DMS79 treated with DMSO at 0.1 percent for 48 hours (cell line): ENCODE data around the gene FAM72D.
"Not testable (repeated sequence)": the region's sequence is repeated elsewhere in the genome, so short reads cannot be mapped to it uniquely, and the experiment has no call there.

Source experiments
- DNase-seq: peaks from one replicate; lab custom pipeline; 2025; lab: John Stamatoyannopoulos, UW

FAM72D gene

GRCh38 chr1:145095284-145096057 is at the start of gene FAM72D, which contains the start of gene SRGAP2B:
Gene FAM72D (plus strand): TSS chr1:145095974. CDS start chr1:145096848, 874 bp downstream.
Gene SRGAP2B (minus strand): TSS chr1:145095328. CDS start chr1:145092901, 2,427 bp downstream.
- not testable (repeated sequence) for DNase-seq

- not testable (repeated sequence) for DNase-seq
Observed at GRCh38 chr1:145047553-145047952, 48.2 kb upstream of the FAM72D start.

DNA sequence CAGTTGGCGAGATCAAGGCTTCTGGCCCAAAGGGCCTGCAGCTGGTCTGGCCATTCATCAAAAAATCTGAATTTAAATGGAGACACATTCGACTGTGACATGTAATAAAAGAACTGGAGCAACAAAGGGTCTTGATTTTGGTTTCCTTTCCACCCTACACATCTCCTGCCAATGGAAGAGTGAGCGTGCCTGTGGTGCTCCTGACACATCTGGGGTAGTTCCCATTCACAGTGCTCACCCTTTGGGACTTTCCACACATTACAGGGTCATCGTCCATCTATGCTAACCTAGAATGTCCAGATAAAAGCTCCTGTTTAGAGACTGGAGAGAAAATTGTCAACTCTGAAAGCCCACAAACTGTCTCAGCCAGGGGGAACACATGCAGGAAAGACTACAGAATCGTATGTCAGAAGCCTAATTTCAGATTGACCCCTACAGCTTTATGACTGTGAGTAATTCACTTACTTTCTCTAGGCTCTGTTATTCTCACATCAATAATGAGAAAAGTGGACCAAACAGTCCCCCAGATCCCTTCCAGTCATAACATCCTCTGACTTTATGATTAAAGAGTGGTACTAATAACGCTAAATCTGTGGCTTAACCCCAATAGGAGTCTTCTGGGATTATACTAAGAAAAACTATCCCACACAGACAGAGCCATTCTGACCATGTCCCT is 47.5 kb upstream of the FAM72D start:
- not testable (repeated sequence) for DNase-seq

- DNase-seq, result not testable (repeated sequence)
Observed at GRCh38 chr1:145052019-145052776, 43.6 kb upstream of the FAM72D start.

DNA sequence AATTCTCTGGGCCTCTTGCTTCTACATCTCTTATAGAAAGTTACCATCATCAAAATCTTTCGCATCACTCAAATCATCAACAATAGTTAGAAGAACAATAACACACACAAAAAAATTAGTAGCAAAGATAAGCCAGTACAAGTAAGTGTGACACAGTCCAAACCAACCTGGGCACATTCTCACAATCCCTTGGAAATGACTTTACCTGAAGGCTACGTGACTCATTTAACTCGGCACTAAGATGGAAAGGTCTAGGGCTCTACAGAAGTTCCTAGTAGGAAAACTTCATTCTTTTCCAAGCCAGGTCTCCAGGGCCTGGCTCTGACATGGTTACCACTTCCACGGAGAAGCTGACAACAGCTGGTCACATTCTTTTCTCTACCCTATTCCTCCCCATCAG is 42.3 kb upstream of the FAM72D start:
- DNase-seq, result not testable (repeated sequence)

- DNase-seq, result not testable (repeated sequence)
Observed at GRCh38 chr1:145055217-145055760, 40.5 kb upstream of the FAM72D start.

GRCh38 chr1:145058184-145058583 is 37.6 kb upstream of the FAM72D start:
- DNase-seq, result not testable (repeated sequence)

DNA sequence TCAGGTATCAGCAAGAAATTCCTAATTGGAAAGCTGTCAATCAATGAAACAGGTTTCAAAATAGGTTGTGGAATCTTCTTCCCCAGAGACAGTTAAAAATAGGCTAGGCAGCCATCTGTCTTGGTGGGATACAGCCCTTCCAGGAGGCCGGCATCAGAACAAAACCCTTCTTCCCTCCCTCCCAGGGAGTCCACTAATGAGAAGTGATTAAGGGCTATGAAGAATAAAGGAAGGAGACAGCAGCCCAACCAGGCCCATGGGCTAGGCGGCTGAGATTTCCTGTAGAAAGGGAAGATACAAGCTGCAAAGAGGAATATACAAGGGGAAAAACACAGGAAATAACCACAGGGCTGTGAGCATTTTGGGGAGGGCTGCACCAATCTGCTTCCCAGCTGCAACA is 32.5 kb upstream of the FAM72D start:
- DNase-seq, result not testable (repeated sequence)

DNA sequence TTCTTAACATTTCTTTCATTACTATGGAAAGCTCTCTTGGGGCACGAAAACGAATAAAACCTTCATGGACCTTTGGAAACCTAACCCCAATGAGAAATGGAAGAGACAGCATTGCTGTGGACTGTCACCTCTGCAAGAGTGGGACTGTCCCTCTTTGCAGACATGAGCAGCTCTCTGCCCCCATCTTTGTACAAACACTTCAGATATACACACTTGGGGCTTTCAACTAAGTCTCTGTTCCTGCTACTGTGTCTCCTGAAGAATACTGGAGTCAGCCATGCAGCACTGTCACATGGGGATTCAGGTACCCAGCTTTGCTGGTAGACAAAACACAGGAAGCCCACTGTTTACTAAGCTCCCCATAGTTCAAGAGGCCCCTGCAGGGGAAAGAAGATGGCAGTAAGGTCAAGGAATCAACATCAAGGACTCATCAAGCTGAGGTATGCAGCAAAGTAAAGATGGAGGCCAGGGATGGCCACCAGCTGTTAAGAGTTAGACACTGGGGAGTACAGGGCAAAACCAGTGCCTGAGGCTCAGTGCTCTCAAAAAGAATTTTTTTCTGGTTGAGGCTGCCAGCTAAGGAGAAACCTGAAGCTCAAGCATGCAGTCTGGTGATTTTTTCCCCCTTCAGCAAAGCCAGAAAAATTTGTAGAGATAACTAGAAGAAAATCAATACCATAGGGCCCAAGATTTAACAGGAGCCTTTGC is 31.7 kb upstream of the FAM72D start:
- DNase-seq, result not testable (repeated sequence)

DNA sequence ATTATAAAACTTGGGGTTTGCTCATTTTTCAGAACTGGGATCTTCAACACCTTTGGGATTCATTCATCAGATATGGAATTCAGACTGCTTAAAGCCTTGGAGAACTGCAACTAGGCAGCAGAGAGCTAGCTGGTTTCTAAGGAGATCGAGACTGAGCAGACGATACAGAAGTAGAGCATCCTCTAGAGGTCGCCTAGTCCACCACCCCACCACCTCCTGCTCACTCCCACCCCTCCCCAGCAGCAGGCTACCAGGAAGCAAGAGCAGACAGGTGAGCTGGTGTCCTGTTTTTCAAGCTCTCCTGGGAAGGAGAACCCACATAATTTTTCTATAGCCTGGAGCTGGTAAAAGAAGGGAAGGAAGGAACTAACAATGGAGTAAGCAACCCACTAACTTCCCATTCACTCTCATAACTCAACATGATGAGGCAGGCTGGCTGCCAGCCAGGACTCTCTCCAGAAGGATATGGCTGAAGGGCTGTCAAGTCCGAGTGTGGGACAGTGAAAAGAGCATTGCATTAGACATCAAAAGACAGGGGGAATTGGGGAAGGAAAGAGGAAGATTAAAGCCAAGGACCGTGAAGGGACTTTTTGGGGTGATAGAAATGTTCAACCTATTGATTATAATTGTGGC is 30.5 kb upstream of the FAM72D start:
- DNase-seq, result not testable (repeated sequence)

GRCh38 chr1:145066486-145066885 is 29.3 kb upstream of the FAM72D start:
- not testable (repeated sequence) for DNase-seq

DNA sequence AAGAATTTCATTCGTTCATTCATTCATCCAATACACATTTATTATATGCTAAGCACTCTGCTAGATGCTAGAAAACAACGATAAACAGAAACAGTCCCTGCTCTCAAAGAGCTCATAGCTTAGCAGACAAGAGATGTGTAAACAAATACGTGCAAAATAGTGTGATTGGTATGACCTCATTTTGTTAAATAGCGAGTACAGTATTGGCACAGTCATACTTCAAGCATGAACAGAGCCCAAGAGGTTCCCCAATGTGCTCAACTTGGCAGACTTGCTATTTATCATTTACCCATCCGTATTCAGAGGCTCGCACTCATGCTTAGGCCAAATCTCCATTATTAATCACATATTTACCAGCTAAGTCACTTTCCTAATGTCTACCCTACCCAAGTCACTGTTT is 24.2 kb upstream of the FAM72D start:
- not testable (repeated sequence) for DNase-seq

- not testable (repeated sequence) for DNase-seq
Observed at GRCh38 chr1:145074021-145074559, 21.7 kb upstream of the FAM72D start.

- DNase-seq, result not testable (repeated sequence)
Observed at GRCh38 chr1:145076877-145077276, 18.9 kb upstream of the FAM72D start.

GRCh38 chr1:145077872-145078786 is 17.6 kb upstream of the FAM72D start:
- not testable (repeated sequence) for DNase-seq

GRCh38 chr1:145078787-145079370 is 16.9 kb upstream of the FAM72D start:
- not testable (repeated sequence) for DNase-seq

- not testable (repeated sequence) for DNase-seq
Observed at GRCh38 chr1:145079737-145080136, 16.0 kb upstream of the FAM72D start.

- DNase-seq, result not testable (repeated sequence)
Observed at GRCh38 chr1:145080193-145080592, 15.6 kb upstream of the FAM72D start.
